GM15510 (cell line): Measurements from ENCODE around the gene CARD19.

Experiments
- POLR2A ChIP-seq: IDR thresholded peaks from 3 replicates; pipeline ENCODE4 v1.6.1; 2011; ENCODE audit warnings: borderline replicate concordance; ENCODE audit not compliant: insufficient read length; ENCODE audit errors: extremely low read depth

Gene CARD19

GRCh38 chr9:93076792-93077128 lies 19.3 kb upstream of the CARD19 start:
- no peak for TF ChIP-seq POLR2A

- no peak for TF ChIP-seq POLR2A
These were observed 18.6 kb upstream of the CARD19 start for GRCh38 chr9:93077367-93077766.

- TF ChIP-seq POLR2A: no peak
These were observed 18.2 kb upstream of the CARD19 start for GRCh38 chr9:93077811-93078210.

GRCh38 chr9:93079371-93079770 lies 16.6 kb upstream of the CARD19 start:
- no peak for TF ChIP-seq POLR2A

GRCh38 chr9:93080406-93080805 lies 15.6 kb upstream of the CARD19 start:
- TF ChIP-seq POLR2A: no peak

GRCh38 chr9:93081081-93081529 lies 14.9 kb upstream of the CARD19 start:
- no peak for TF ChIP-seq POLR2A

- TF ChIP-seq POLR2A: no peak
These were observed 14.1 kb upstream of the CARD19 start for GRCh38 chr9:93081931-93082330.

- no peak for TF ChIP-seq POLR2A
These were observed 13.1 kb upstream of the CARD19 start for GRCh38 chr9:93082841-93083411.

- TF ChIP-seq POLR2A: no peak
These were observed 12.2 kb upstream of the CARD19 start for GRCh38 chr9:93083592-93084470.

- no peak for TF ChIP-seq POLR2A
These were observed 11.5 kb upstream of the CARD19 start for GRCh38 chr9:93084471-93084881.

GRCh38 chr9:93085676-93086075 lies 10.3 kb upstream of the CARD19 start:
- TF ChIP-seq POLR2A: no peak

GRCh38 chr9:93086447-93087224 lies 9.4 kb upstream of the CARD19 start:
- TF ChIP-seq POLR2A: no peak

GRCh38 chr9:93087971-93088655 lies 7.9 kb upstream of the CARD19 start:
- no peak for TF ChIP-seq POLR2A

GRCh38 chr9:93088656-93089015 lies 7.4 kb upstream of the CARD19 start:
- TF ChIP-seq POLR2A: no peak

GRCh38 chr9:93089024-93089423 lies 7.0 kb upstream of the CARD19 start:
- no peak for TF ChIP-seq POLR2A
